Measurements from ENCODE around the gene PER1.

The PER1 gene

DNA sequence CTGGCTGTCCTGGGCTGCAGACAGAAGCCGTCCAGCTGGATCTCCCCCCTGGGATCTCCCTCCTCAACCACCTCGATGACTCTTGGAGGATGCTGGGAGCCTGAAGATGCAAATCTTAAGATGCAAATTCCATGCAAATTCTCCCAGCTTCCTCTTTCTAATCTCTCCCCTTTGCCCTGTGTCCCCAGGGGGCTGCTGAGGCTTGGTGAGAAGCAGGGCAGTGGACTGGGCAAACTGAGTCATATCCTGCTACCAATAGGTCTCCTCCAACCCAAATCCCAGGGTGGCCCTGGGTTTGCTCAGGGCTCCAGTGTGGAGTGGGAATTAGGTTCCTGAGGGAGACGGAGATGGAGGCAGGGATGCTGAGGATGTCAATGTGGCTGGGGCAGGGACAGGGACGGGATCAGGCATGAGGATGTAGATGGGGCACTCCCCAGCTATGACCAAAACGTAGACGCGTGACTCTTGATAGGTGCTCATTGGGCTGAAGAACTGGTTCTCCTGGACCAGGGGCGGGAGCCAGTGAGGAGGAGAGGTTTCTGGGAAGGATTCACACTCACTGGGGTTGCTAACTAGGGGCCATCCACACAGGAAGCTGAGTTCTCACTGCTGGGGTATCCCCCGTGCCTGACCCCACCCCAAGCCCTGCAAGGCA, 61.0 kb downstream of the PER1 start:
- peak; percentile 22 for DNase-seq
